Endodermal cell (in vitro differentiated cells): ENCODE results near the gene SGCG. TPM values are rescaled to one million over a fixed set of nuclear protein-coding genes. Genes with fewer than 3 reads are reported as not detected.

Source experiments
- DNase-seq: peaks from one replicate; pipeline ENCODE4 v3.0.0-alpha.2; 2017
- H3K27ac ChIP-seq: 2 replicates; pipeline ENCODE4 v1.5.1; 2013; ENCODE audit warnings: mild to moderate bottlenecking, low read depth, low read length, moderate library complexity
- H3K27me3 ChIP-seq: 2 replicates; pipeline ENCODE4 v1.6.1; 2013; ENCODE audit warnings: mild to moderate bottlenecking, low read length, moderate library complexity; ENCODE audit not compliant: insufficient read depth, control insufficient read depth, poor library complexity, severe bottlenecking
- H3K36me3 ChIP-seq: 2 replicates; pipeline ENCODE4 v1.7.0; 2013; ENCODE audit warnings: mild to moderate bottlenecking, low read length, moderate library complexity; ENCODE audit not compliant: control insufficient read depth, insufficient read depth
- H3K4me1 ChIP-seq: one replicate; pipeline ENCODE4 v1.7.0; 2013; ENCODE audit warnings: low read length; ENCODE audit not compliant: control insufficient read depth, insufficient read depth
- H3K4me3 ChIP-seq: 2 replicates; pipeline ENCODE4 v1.5.1; 2013; ENCODE audit warnings: mild to moderate bottlenecking, low read length, moderate library complexity
- H3K9ac ChIP-seq: 2 replicates; pipeline ENCODE4 v1.6.1; 2013; ENCODE audit warnings: mild to moderate bottlenecking, low read length, moderate library complexity; ENCODE audit not compliant: poor library complexity, severe bottlenecking; ENCODE audit errors: extremely low read depth
- H3K9me3 ChIP-seq: 2 replicates; pipeline ENCODE4 v1.6.1; 2013; ENCODE audit warnings: mild to moderate bottlenecking, low read length, moderate library complexity; ENCODE audit not compliant: control insufficient read depth
- H3K27ac Mint-ChIP-seq: 2 replicates; pipeline ENCODE4 v1.8.0; 2020; ENCODE audit warnings: mixed read lengths
- H3K27me3 Mint-ChIP-seq: 2 replicates; pipeline ENCODE4 v1.8.0; 2021; ENCODE audit warnings: mild to moderate bottlenecking, mixed read lengths; ENCODE audit not compliant: insufficient read depth
- H3K36me3 Mint-ChIP-seq: 2 replicates; pipeline ENCODE4 v1.8.0; 2020; ENCODE audit warnings: low read depth, mixed read lengths
- H3K4me1 Mint-ChIP-seq: 2 replicates; pipeline ENCODE4 v1.8.0; 2020; ENCODE audit warnings: mixed read lengths
- H3K4me3 Mint-ChIP-seq: 2 replicates; pipeline ENCODE4 v1.8.0; 2020; ENCODE audit warnings: mild to moderate bottlenecking, moderate library complexity, mixed read lengths
- H3K9me3 Mint-ChIP-seq: 2 replicates; pipeline ENCODE4 v1.8.0; 2020; ENCODE audit warnings: mild to moderate bottlenecking, mixed read lengths
- CTCF ChIP-seq: fragments of 200-600 bp; sonication (generic); conservative IDR thresholded peaks from 2 replicates; pipeline ENCODE4 v1.5.0; 2021; ENCODE audit warnings: antibody characterized with exemption, mild to moderate bottlenecking
- WGBS, 2 experiments: methylation state at CpG; one replicate each; pipeline versions ENCODE4 v1.1.5 to v1.1.7; 2013; ENCODE audit warnings: missing lambda C conversion rate in 2 of 2, mixed read lengths in 1 of 2; ENCODE audit not compliant: insufficient coverage in 1 of 2, insufficient read length in 1 of 2; 5-methylcytosine and 5-hydroxymethylcytosine counted together
- total RNA-seq, 2 donors: library from RNA; stranded (reverse); fragmentation: NEBNext Ultra II Directional in 1 of 2; extraction: Animal tissue kit (Norgen Biotek cat#: 25700) in 1 of 2; gene quantifications; 2 replicates in 1 of 2; 3 replicates in 1 of 2; pipeline ENCODE4 v1.2.1, GENCODE V29; 2021

SGCG gene
- total RNA-seq, 2 donors from 2014 or later, result 0.15 to 0.27 TPM

- peaks cover 35% of the 10 kb centered on the region for H3K36me3 ChIP-seq
- WGBS, 2 experiments, result 91% methylated on average over 1 of the region's 1 CpG; no CpG with 5 or more reads in 1 of the 2 experiments
- Mint-ChIP-seq H3K9me3 (no peaks in the 10 kb centered on the region), H3K36me3 (peaks cover 26% of the 10 kb centered on the region), H3K27me3 (no peaks in the 10 kb centered on the region), H3K4me1 (no peaks in the 10 kb centered on the region), H3K27ac (no peak overlapping the region), H3K4me3 (no peak overlapping the region)
- H3K9ac ChIP-seq, result no peak overlapping the region
- H3K9me3 ChIP-seq, result no peaks in the 10 kb centered on the region
- TF ChIP-seq CTCF, result no peak
- no peaks in the 10 kb centered on the region for H3K4me1 ChIP-seq
- DNase-seq, result no peak
- no peaks in the 10 kb centered on the region for H3K27me3 ChIP-seq
- H3K27ac ChIP-seq, result no peak overlapping the region
- H3K4me3 ChIP-seq, result no peak overlapping the region
These were observed 176.6 kb downstream of the SGCG start for GRCh38 chr13:23357349-23357748.

- H3K9me3 Mint-ChIP-seq, result no peaks in the 10 kb centered on the region
- Histone ChIP-seq H3K27me3 (no peaks in the 10 kb centered on the region), H3K9ac (no peak overlapping the region), H3K27ac (no peak overlapping the region), H3K4me1 (no peaks in the 10 kb centered on the region), H3K36me3 (peaks cover 47% of the 10 kb centered on the region), H3K9me3 (no peaks in the 10 kb centered on the region), H3K4me3 (no peak overlapping the region)
- no peak for DNase-seq
- H3K4me1 Mint-ChIP-seq, result no peaks in the 10 kb centered on the region
- no peak overlapping the region for H3K27ac Mint-ChIP-seq
- TF ChIP-seq CTCF, result no peak
- H3K4me3 Mint-ChIP-seq, result no peak overlapping the region
- 100% methylated on average over 1 of the region's 1 CpG; no CpG with 5 or more reads in 1 of the 2 experiments for WGBS, 2 experiments
- peaks cover 41% of the 10 kb centered on the region for H3K36me3 Mint-ChIP-seq
- H3K27me3 Mint-ChIP-seq, result no peaks in the 10 kb centered on the region
These were observed 179.1 kb downstream of the SGCG start for GRCh38 chr13:23359882-23360281.

GRCh38 chr13:23365652-23366051, 184.9 kb downstream of the SGCG start:
- TF ChIP-seq CTCF, result no peak
- H3K4me3 ChIP-seq, result no peak overlapping the region
- no peaks in the 10 kb centered on the region for H3K4me1 Mint-ChIP-seq
- no peaks in the 10 kb centered on the region for H3K9me3 Mint-ChIP-seq
- no peaks in the 10 kb centered on the region for H3K4me1 ChIP-seq
- H3K27ac Mint-ChIP-seq, result no peak overlapping the region
- H3K27ac ChIP-seq, result no peak overlapping the region
- H3K36me3 Mint-ChIP-seq, result peaks cover 65% of the 10 kb centered on the region
- H3K9me3 ChIP-seq, result no peaks in the 10 kb centered on the region
- no peak overlapping the region for H3K9ac ChIP-seq
- H3K27me3 ChIP-seq, result no peaks in the 10 kb centered on the region
- H3K36me3 ChIP-seq, result peaks cover 57% of the 10 kb centered on the region
- H3K4me3 Mint-ChIP-seq, result no peak overlapping the region
- no peaks in the 10 kb centered on the region for H3K27me3 Mint-ChIP-seq
- 97 to 100% methylated on average over 2 to 3 of the region's 3 CpGs for WGBS, 2 experiments
- DNase-seq, result no peak
